Head of caudate nucleus (tissue), 42 donors: ENCODE results near the gene NLN.
"Not testable (repeated sequence)": the region's sequence is repeated elsewhere in the genome, so short reads cannot be mapped to it uniquely, and the experiment has no call there.

ENCODE experiments used
- DNase-seq, 42 donors: peaks; one replicate each; pipeline versions ENCODE4 v3.0.0 to v3.0.0-alpha.2; 2020 to 2021; ENCODE audit warnings: mixed read lengths in 7 of 42
- intact Hi-C: fragments of 100-400 bp; cut with DNase I; formaldehyde crosslinking; loops from one replicate; pipeline ENCODE4 v1.15.0; 2022

NLN gene

GRCh38 chr5:65820373-65820772, 98.4 kb downstream of the NLN start:
- DNase-seq, result no peak
- intact Hi-C loops, result no loop called here

GRCh38 chr5:65821966-65822365, 100.0 kb downstream of the NLN start:
- no peak for DNase-seq
- intact Hi-C loops, result no loop called here

- DNase-seq, result no peak
- intact Hi-C loops, result no loop called here
Measured at GRCh38 chr5:65822710-65823109, 100.7 kb downstream of the NLN start.

GRCh38 chr5:65823204-65823603, 101.2 kb downstream of the NLN start:
- intact Hi-C loops, result no loop called here
- DNase-seq, result no peak

- intact Hi-C loops, result no loop called here
- no peak for DNase-seq
Measured at GRCh38 chr5:65823845-65824445, 101.9 kb downstream of the NLN start.

GRCh38 chr5:65825408-65826328, 103.7 kb downstream of the NLN start:
- intact Hi-C loops, result no loop called here
- no peak for DNase-seq

GRCh38 chr5:65828022-65828896, 106.3 kb downstream of the NLN start:
- DNase-seq, result no peak
- intact Hi-C loops, result no loop called here

GRCh38 chr5:65830856-65831255, 108.9 kb downstream of the NLN start:
- intact Hi-C loops, result loop anchor here (2.0 kb wide), 1 partner anchor 94 kb away; no protein-coding TSS in a partner anchor
- DNase-seq, result peak in 25 of 42 donors; percentile 21 to 85 (median 58)

- intact Hi-C loops, result loop anchor here (2.0 kb wide), 1 partner anchor 94 kb away; no protein-coding TSS in a partner anchor
- no peak for DNase-seq
Measured at GRCh38 chr5:65831276-65831675, 109.3 kb downstream of the NLN start.

- DNase-seq, result no peak
- intact Hi-C loops, result no loop called here
Measured at GRCh38 chr5:65832152-65832551, 110.1 kb downstream of the NLN start.

- no peak for DNase-seq
- intact Hi-C loops, result no loop called here
Measured at GRCh38 chr5:65832603-65833228, 110.7 kb downstream of the NLN start.

- no peak for DNase-seq
- intact Hi-C loops, result no loop called here
Measured at GRCh38 chr5:65833780-65834179, 111.8 kb downstream of the NLN start.

- DNase-seq, result no peak
- intact Hi-C loops, result no loop called here
Measured at GRCh38 chr5:65834306-65834705, 112.3 kb downstream of the NLN start.

- intact Hi-C loops, result no loop called here
Measured at GRCh38 chr5:65835191-65835590, 113.2 kb downstream of the NLN start.

GRCh38 chr5:65837139-65837538, 115.1 kb downstream of the NLN start:
- DNase-seq, result no peak
- intact Hi-C loops, result no loop called here

More at GRCh38 chr5:65835191-65835590, 113.2 kb downstream of the NLN start:
- no peak for DNase-seq

GRCh38 chr5:65839170-65839569, 117.2 kb downstream of the NLN start:
- intact Hi-C loops, DNase-seq: not testable (repeated sequence)

GRCh38 chr5:65840071-65840470, 118.1 kb downstream of the NLN start:
- intact Hi-C loops, result no loop called here
- no peak for DNase-seq

- intact Hi-C loops, DNase-seq: not testable (repeated sequence)
Measured at GRCh38 chr5:65844763-65845162, 122.8 kb downstream of the NLN start.

- no peak for DNase-seq
Measured at GRCh38 chr5:65846101-65846500, 124.1 kb downstream of the NLN start.

More at GRCh38 chr5:65846101-65846500, 124.1 kb downstream of the NLN start:
- intact Hi-C loops, result no loop called here
